Measurements from ENCODE around the gene WNT7A.

Gene WNT7A

GRCh38 chr3:13770170-13771169, 109.4 kb downstream of the WNT7A start:
- DNase-seq (ENCODE audit: low read depth in 2 of 2), result no peak

DNA sequence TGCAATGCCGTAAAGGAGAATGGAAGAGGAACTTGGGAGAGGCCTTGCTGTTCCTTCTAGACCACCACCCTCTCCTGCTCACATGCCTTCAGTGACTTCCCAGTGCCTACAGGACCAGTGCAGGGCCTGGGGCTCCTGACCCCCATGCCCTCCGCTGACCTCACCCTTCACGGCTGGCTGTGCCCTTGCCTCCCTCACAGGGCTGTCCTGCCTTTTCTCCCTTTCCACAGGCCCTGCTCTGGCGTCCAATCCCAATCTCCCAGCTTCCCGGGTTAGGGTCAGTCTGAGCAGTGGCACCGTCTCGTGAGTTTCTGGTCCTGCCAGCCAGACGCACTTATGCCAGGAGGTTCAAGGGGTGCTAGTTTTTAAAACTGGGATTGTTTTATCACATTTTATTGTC, 110.4 kb downstream of the WNT7A start:
- DNase-seq (ENCODE audit: low read depth in 2 of 2), result no peak

- DNase-seq (ENCODE audit: low read depth in 2 of 2), result no peak
Measured at GRCh38 chr3:13768453-13768852, 111.4 kb downstream of the WNT7A start.

GRCh38 chr3:13767896-13768295, 112.0 kb downstream of the WNT7A start:
- DNase-seq (ENCODE audit: low read depth in 2 of 2), result no peak

GRCh38 chr3:13767030-13767429, 112.8 kb downstream of the WNT7A start:
- DNase-seq (ENCODE audit: low read depth in 2 of 2), result no peak

All from fibroblast of skin of left quadriceps (primary cell).